Caco-2 (cell line): Measurements from ENCODE around the gene MOSPD2. TPM values are rescaled to one million over a fixed set of nuclear protein-coding genes. Genes with fewer than 3 reads are reported as not detected.

Experiments used
- BruUV-seq: library from RNA; stranded (reverse); fragments of 400-500 nt; replicated peaks from 2 replicates; lab custom pipeline; 2021; lab: Mats Ljungman, UMichigan
- CTCF ChIA-PET: fragments of 300-600 bp; sonication (Branson Sonifier 250); formaldehyde crosslinking; loops from one replicate; lab custom pipeline; 2022; ENCODE audit warnings: antibody characterized with exemption; lab: Charles Lee
- POLR2A ChIA-PET: fragments of 300-600 bp; sonication (Branson Sonifier 250); formaldehyde crosslinking; loops from one replicate; lab custom pipeline; 2022; ENCODE audit warnings: antibody characterized with exemption; lab: Charles Lee
- DNase-seq, 2 experiments: peaks; one replicate each; pipeline versions ENCODE4 v3.0.0 to v3.0.0-alpha.2; 2020 to 2022
- H3K27me3 ChIP-seq: replicated peaks from 2 replicates; pipeline ENCODE4 v1.6.0; 2011; ENCODE audit warnings: low read length; ENCODE audit not compliant: control insufficient read depth, insufficient read depth
- H3K36me3 ChIP-seq: 2 replicates; pipeline ENCODE4 v1.5.1; 2011; ENCODE audit warnings: low read length; ENCODE audit not compliant: control insufficient read depth, insufficient read depth
- H3K4me1 ChIP-seq: fragments of 250-450 bp; sonication (Bioruptor Pico); 2 replicates; pipeline ENCODE4 v1.5.1; 2020; ENCODE audit warnings: mild to moderate bottlenecking
- H3K4me3 ChIP-seq: 2 replicates; pipeline ENCODE4 v1.5.1; 2011; ENCODE audit warnings: low read depth, mild to moderate bottlenecking, control low read depth, low read length
- H3K9me3 ChIP-seq: fragments of 250-450 bp; sonication (Bioruptor Pico); 2 replicates; pipeline ENCODE4 v1.5.1; 2020; ENCODE audit warnings: mild to moderate bottlenecking, moderate library complexity
- H3K27ac Mint-ChIP-seq: one replicate; pipeline ENCODE4 v1.8.0; 2022; ENCODE audit warnings: mixed read lengths; ENCODE audit not compliant: unreplicated experiment
- H3K27me3 Mint-ChIP-seq: one replicate; pipeline ENCODE4 v1.8.0; 2022; ENCODE audit warnings: mixed read lengths; ENCODE audit not compliant: insufficient read depth, unreplicated experiment
- H3K36me3 Mint-ChIP-seq: one replicate; pipeline ENCODE4 v1.8.0; 2022; ENCODE audit warnings: mild to moderate bottlenecking, mixed read lengths; ENCODE audit not compliant: insufficient read depth, unreplicated experiment
- H3K4me1 Mint-ChIP-seq: one replicate; pipeline ENCODE4 v1.8.0; 2022; ENCODE audit warnings: low read depth, mixed read lengths; ENCODE audit not compliant: unreplicated experiment
- H3K4me3 Mint-ChIP-seq: one replicate; pipeline ENCODE4 v1.8.0; 2022; ENCODE audit warnings: mild to moderate bottlenecking, moderate library complexity, mixed read lengths; ENCODE audit not compliant: unreplicated experiment
- H3K9me3 Mint-ChIP-seq: one replicate; pipeline ENCODE4 v1.8.0; 2022; ENCODE audit warnings: mixed read lengths; ENCODE audit not compliant: unreplicated experiment
- CTCF ChIP-seq, 2 experiments: fragments of 200-600 bp in 1 of 2; IDR thresholded peaks; 1 replicate in 1 of 2; 2 replicates in 1 of 2; pipeline versions ENCODE4 v1.5.1 to v1.8.0; 2011 to 2022; ENCODE audit warnings: antibody characterized with exemption in 1 of 2, control low read depth in 1 of 2, inconsistent platforms in 1 of 2, low read depth in 1 of 2, low read length in 1 of 2, mild to moderate bottlenecking in 1 of 2, moderate library complexity in 1 of 2; ENCODE audit not compliant: insufficient read depth in 1 of 2, severe bottlenecking in 1 of 2, unreplicated experiment in 1 of 2
- intact Hi-C: fragments of 100-400 bp; cut with micrococcal nuclease; formaldehyde crosslinking; loops from one replicate; pipeline ENCODE4 v1.10.0; 2022; ENCODE audit not compliant: unreplicated experiment
- total RNA-seq: library from RNA; stranded (reverse); gene quantifications from 2 replicates; pipeline ENCODE4 v1.2.3, GENCODE V29; 2022

Gene MOSPD2
- total RNA-seq, 1 experiment from 2014 or later, result 13.8 TPM

- Mint-ChIP-seq H3K9me3 (no peaks in the 10 kb centered on the region), H3K4me3 (no peak overlapping the region), H3K4me1 (no peaks in the 10 kb centered on the region), H3K27ac (no peak overlapping the region), H3K36me3 (no peaks in the 10 kb centered on the region), H3K27me3 (no peaks in the 10 kb centered on the region)
- Histone ChIP-seq H3K4me3 (no peak overlapping the region), H3K36me3 (no peaks in the 10 kb centered on the region; the same call in 1 of the 2 replicates), H3K4me1 (no peaks in the 10 kb centered on the region), H3K27me3 (no peaks in the 10 kb centered on the region), H3K9me3 (no peaks in the 10 kb centered on the region)
- TF ChIP-seq CTCF (IDR thresholded peaks at IDR 0.05; ENCODE audit: insufficient read depth in 1 of 2, low read depth in 1 of 2, low read length in 1 of 2, severe bottlenecking in 1 of 2, unreplicated experiment in 1 of 2), result no peak
- intact Hi-C loops, result no loop called here
- ChIA-PET POLR2A (no interaction called here), CTCF (no interaction called here)
- no TSS peak for BruUV-seq
- no peak for DNase-seq
Observed at GRCh38 chrX:14915596-14915995, 42.4 kb downstream of the MOSPD2 start.

DNA sequence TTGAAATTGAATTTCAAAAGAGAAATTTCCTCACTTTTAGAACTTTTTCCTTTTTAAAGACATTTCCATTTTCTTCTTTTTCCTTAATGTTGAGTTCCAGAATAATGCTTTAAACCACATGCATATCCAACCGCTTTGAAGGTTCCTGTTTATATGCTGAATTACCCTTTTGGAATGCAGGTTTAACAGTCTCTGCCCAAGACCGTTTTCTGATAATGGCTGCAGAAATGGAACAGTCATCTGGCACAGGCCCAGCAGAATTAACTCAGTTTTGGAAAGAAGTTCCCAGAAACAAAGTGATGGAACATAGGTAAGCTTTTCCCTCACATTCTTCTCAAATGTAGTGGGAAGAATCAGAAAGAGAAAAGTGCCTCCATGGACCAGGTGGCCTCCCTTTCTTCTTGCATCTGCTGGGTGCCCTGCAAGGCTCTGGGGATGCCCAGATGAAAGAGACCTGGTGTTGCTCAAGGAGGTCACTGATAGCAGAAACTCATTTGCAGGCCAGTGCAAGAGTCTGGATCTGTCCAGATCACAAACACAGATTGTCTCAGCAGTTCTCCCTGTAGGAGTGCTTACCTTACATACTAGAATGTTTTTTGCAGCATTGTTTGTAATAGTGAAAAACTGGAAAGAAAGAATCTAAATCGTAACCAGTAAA lies 42.9 kb downstream of the MOSPD2 start:
- H3K4me1 Mint-ChIP-seq, result no peaks in the 10 kb centered on the region
- H3K27ac Mint-ChIP-seq, result no peak overlapping the region
- Histone ChIP-seq H3K9me3 (no peaks in the 10 kb centered on the region), H3K27me3 (no peaks in the 10 kb centered on the region), H3K36me3 (no peaks in the 10 kb centered on the region; the same call in 1 of the 2 replicates), H3K4me1 (no peaks in the 10 kb centered on the region), H3K4me3 (no peak overlapping the region)
- DNase-seq, result no peak
- POLR2A ChIA-PET, result no interaction called here
- no peaks in the 10 kb centered on the region for H3K36me3 Mint-ChIP-seq
- CTCF ChIA-PET, result no interaction called here
- H3K27me3 Mint-ChIP-seq, result no peaks in the 10 kb centered on the region
- intact Hi-C loops, result no loop called here
- no peaks in the 10 kb centered on the region for H3K9me3 Mint-ChIP-seq
- H3K4me3 Mint-ChIP-seq, result no peak overlapping the region
- no TSS peak for BruUV-seq
- no peak for TF ChIP-seq CTCF (IDR thresholded peaks at IDR 0.05; ENCODE audit: insufficient read depth in 1 of 2, low read depth in 1 of 2, low read length in 1 of 2, severe bottlenecking in 1 of 2, unreplicated experiment in 1 of 2)

GRCh38 chrX:14919407-14919806 lies 46.2 kb downstream of the MOSPD2 start:
- POLR2A ChIA-PET, result no interaction called here
- Mint-ChIP-seq H3K27ac (no peak overlapping the region), H3K4me3 (no peak overlapping the region), H3K36me3 (no peaks in the 10 kb centered on the region), H3K9me3 (no peaks in the 10 kb centered on the region), H3K27me3 (no peaks in the 10 kb centered on the region), H3K4me1 (no peaks in the 10 kb centered on the region)
- H3K4me3 ChIP-seq, result no peak overlapping the region
- no peaks in the 10 kb centered on the region for H3K27me3 ChIP-seq
- no peak for DNase-seq
- TF ChIP-seq CTCF (IDR thresholded peaks at IDR 0.05; ENCODE audit: insufficient read depth in 1 of 2, low read depth in 1 of 2, low read length in 1 of 2, severe bottlenecking in 1 of 2, unreplicated experiment in 1 of 2), result no peak
- H3K4me1 ChIP-seq, result no peaks in the 10 kb centered on the region
- intact Hi-C loops, result no loop called here
- no peaks in the 10 kb centered on the region for H3K9me3 ChIP-seq
- CTCF ChIA-PET, result no interaction called here
- no TSS peak for BruUV-seq
- H3K36me3 ChIP-seq, result no peaks in the 10 kb centered on the region
